ENCODE data around the gene ECM1. TPM values are rescaled to one million over a fixed set of nuclear protein-coding genes. Genes with fewer than 3 reads are reported as not detected.

The ECM1 gene
- total and polyA plus RNA-seq, 2 experiments from 2014 or later: 0.74 to 1.1 TPM

GRCh38 chr1:150552128-150552910 is 44.4 kb downstream of the ECM1 start (continued):
- TF ChIP-seq JUNB (IDR thresholded peaks at IDR 0.05; ENCODE audit: unreplicated experiment) (no peak), EZH2 (IDR thresholded peaks at IDR 0.05; ENCODE audit: low read depth, unreplicated experiment) (no peak), ZNF331 (CRISPR knock-in tag; IDR thresholded peaks at IDR 0.05; ENCODE audit: low read depth) (no peak), ZNF114 (CRISPR knock-in tag; IDR thresholded peaks at IDR 0.05) (no peak), EZH2phosphoT487 (IDR thresholded peaks at IDR 0.05; ENCODE audit: unreplicated experiment) (no peak)
- TF ChIP-seq, protein P1, sequence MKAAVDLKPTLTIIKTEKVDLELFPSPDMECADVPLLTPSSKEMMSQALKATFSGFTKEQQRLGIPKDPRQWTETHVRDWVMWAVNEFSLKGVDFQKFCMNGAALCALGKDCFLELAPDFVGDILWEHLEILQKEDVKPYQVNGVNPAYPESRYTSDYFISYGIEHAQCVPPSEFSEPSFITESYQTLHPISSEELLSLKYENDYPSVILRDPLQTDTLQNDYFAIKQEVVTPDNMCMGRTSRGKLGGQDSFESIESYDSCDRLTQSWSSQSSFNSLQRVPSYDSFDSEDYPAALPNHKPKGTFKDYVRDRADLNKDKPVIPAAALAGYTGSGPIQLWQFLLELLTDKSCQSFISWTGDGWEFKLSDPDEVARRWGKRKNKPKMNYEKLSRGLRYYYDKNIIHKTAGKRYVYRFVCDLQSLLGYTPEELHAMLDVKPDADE (IDR thresholded peaks at IDR 0.05): no peak
- TF ChIP-seq, protein P2, sequence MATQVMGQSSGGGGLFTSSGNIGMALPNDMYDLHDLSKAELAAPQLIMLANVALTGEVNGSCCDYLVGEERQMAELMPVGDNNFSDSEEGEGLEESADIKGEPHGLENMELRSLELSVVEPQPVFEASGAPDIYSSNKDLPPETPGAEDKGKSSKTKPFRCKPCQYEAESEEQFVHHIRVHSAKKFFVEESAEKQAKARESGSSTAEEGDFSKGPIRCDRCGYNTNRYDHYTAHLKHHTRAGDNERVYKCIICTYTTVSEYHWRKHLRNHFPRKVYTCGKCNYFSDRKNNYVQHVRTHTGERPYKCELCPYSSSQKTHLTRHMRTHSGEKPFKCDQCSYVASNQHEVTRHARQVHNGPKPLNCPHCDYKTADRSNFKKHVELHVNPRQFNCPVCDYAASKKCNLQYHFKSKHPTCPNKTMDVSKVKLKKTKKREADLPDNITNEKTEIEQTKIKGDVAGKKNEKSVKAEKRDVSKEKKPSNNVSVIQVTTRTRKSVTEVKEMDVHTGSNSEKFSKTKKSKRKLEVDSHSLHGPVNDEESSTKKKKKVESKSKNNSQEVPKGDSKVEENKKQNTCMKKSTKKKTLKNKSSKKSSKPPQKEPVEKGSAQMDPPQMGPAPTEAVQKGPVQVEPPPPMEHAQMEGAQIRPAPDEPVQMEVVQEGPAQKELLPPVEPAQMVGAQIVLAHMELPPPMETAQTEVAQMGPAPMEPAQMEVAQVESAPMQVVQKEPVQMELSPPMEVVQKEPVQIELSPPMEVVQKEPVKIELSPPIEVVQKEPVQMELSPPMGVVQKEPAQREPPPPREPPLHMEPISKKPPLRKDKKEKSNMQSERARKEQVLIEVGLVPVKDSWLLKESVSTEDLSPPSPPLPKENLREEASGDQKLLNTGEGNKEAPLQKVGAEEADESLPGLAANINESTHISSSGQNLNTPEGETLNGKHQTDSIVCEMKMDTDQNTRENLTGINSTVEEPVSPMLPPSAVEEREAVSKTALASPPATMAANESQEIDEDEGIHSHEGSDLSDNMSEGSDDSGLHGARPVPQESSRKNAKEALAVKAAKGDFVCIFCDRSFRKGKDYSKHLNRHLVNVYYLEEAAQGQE (IDR thresholded peaks at IDR 0.05; ENCODE audit: unreplicated experiment): no peak

- H2AFZ ChIP-seq: no peak overlapping the region
- H3K79me2 ChIP-seq (replicated peaks; ENCODE audit: insufficient read depth): no peaks in the 10 kb centered on the region
- H3K4me1 ChIP-seq (ENCODE audit: insufficient read depth): peaks cover 15% of the 10 kb centered on the region; the same call in 1 of the 2 replicates
- H3K36me3 ChIP-seq (ENCODE audit: insufficient read depth): no peaks in the 10 kb centered on the region
- H4K20me1 ChIP-seq (replicated peaks; ENCODE audit: insufficient read depth): no peaks in the 10 kb centered on the region
- peaks cover 17% of the 10 kb centered on the region for H3K27me3 ChIP-seq (ENCODE audit: insufficient read depth)
- H3K36me3 Mint-ChIP-seq (ENCODE audit: low read depth): no peaks in the 10 kb centered on the region; the same call in 2 of the 3 replicates
- no peaks in the 10 kb centered on the region for H3K9me3 Mint-ChIP-seq
- peaks cover 37% of the 10 kb centered on the region for H3K4me1 Mint-ChIP-seq
- no peak overlapping the region for H3K27ac ChIP-seq (ENCODE audit: low read depth)
- H3K27ac Mint-ChIP-seq: no peak overlapping the region
- peaks cover 4% of the 10 kb centered on the region for H3F3A ChIP-seq (replicated peaks; ENCODE audit: low read depth)
- no peak overlapping the region for H3K4me3 Mint-ChIP-seq
- no peak overlapping the region for H3K4me3 ChIP-seq
- H3K27me3 Mint-ChIP-seq (ENCODE audit: insufficient read depth, low read depth, poor library complexity): peaks cover 20% of the 10 kb centered on the region
- no peaks in the 10 kb centered on the region for H3K9me2 ChIP-seq (ENCODE audit: insufficient read depth)
- DNase-seq (ENCODE audit: low spot score) (no peak), ATAC-seq (no peak)
- H3K4me2 ChIP-seq: no peak overlapping the region
- TF ChIP-seq ZNF331 (CRISPR knock-in tag; IDR thresholded peaks at IDR 0.05; ENCODE audit: low read depth): no peak
- no peak for TF ChIP-seq ZNF462 (CRISPR knock-in tag; IDR thresholded peaks at IDR 0.05)
- no peak for TF ChIP-seq STAT1 (IDR thresholded peaks at IDR 0.05; ENCODE audit: unreplicated experiment)
- no peak for TF ChIP-seq NANOG (IDR thresholded peaks at IDR 0.05; ENCODE audit: borderline replicate concordance)
- TF ChIP-seq, protein P1 (IDR thresholded peaks at IDR 0.05): no peak
Measured at GRCh38 chr1:150552911-150553289, 45.0 kb downstream of the ECM1 start.
